HL-60 (cell line): ENCODE data around the gene PDE6C.
A peak's percentile ranks its signal among the peaks of the same experiment; 100 is the strongest.

Experiments used
- DNase-seq, 2 experiments: peaks; one replicate each; pipeline ENCODE4 v3.0.0-alpha.2; 2010 to 2020; ENCODE audit warnings: low read depth in 1 of 2, low spot score in 1 of 2
- H3K27ac ChIP-seq: fragments of 250-450 bp; sonication (Bioruptor Pico); replicated peaks from 2 replicates; pipeline ENCODE4 v1.5.1; 2020; ENCODE audit warnings: mild to moderate bottlenecking, moderate library complexity
- H3K27me3 ChIP-seq: fragments of 250-450 bp; sonication (Bioruptor Pico); 2 replicates; pipeline ENCODE4 v1.5.1; 2021; ENCODE audit warnings: mild to moderate bottlenecking, moderate library complexity; ENCODE audit not compliant: insufficient read depth, poor library complexity, severe bottlenecking
- H3K4me3 ChIP-seq: replicated peaks from 2 replicates; pipeline ENCODE4 v1.5.1; 2011; ENCODE audit warnings: mild to moderate bottlenecking, control low read depth, low read length; ENCODE audit not compliant: insufficient read depth
- GABPA ChIP-seq: IDR thresholded peaks from 2 replicates; pipeline ENCODE4 v1.6.1; 2012; ENCODE audit warnings: low read depth
- POLR2AphosphoS5 ChIP-seq: IDR thresholded peaks from 2 replicates; pipeline ENCODE4 v1.6.1; 2012; ENCODE audit warnings: low read depth
- SPI1 ChIP-seq: IDR thresholded peaks from 2 replicates; pipeline ENCODE4 v1.6.1; 2012; ENCODE audit warnings: low read depth, mild to moderate bottlenecking, borderline replicate concordance
- long read RNA-seq: library from polyadenylated mRNA; unstranded; transcript quantifications from one replicate; pipeline ENCODE4 v2.0.0, GENCODE V29; 2020
- TF ChIP-seq, protein P1 (sequence below): IDR thresholded peaks from one replicate; pipeline ENCODE4 v1.5.1; 2011; ENCODE audit warnings: low read length, control low read depth, inconsistent platforms; ENCODE audit not compliant: insufficient read depth
- TF ChIP-seq, protein P2 (sequence below): IDR thresholded peaks from 2 replicates; pipeline ENCODE4 v1.6.1; 2012; ENCODE audit warnings: low read depth; ENCODE audit not compliant: insufficient replicate concordance

PDE6C gene
- long read RNA-seq, result 0 reads

DNA sequence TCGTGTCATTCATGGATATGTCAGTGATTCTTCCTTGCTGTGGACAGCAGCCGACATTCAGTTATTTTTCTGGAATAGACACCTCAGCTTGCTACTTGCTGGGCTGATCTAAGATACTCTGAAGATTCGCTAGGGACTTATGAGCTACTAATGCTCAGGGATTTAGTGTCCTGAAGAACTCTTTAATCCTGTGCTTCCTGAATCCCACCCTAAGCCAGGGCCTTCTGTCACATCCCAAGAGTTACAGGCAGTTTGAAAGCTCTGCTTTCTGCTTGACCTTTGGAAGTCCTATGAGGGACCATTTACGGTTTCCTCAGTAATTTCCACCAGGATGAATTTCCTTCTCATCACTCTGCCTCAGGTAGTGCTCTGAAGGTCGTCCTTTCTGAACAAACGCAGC lies at the start of gene PDE6C:
Gene PDE6C (plus strand): TSS at position 227 of the 400 bp plus-strand sequence. CDS start 189 bp downstream, outside the sequence.
- TF ChIP-seq, protein P1, sequence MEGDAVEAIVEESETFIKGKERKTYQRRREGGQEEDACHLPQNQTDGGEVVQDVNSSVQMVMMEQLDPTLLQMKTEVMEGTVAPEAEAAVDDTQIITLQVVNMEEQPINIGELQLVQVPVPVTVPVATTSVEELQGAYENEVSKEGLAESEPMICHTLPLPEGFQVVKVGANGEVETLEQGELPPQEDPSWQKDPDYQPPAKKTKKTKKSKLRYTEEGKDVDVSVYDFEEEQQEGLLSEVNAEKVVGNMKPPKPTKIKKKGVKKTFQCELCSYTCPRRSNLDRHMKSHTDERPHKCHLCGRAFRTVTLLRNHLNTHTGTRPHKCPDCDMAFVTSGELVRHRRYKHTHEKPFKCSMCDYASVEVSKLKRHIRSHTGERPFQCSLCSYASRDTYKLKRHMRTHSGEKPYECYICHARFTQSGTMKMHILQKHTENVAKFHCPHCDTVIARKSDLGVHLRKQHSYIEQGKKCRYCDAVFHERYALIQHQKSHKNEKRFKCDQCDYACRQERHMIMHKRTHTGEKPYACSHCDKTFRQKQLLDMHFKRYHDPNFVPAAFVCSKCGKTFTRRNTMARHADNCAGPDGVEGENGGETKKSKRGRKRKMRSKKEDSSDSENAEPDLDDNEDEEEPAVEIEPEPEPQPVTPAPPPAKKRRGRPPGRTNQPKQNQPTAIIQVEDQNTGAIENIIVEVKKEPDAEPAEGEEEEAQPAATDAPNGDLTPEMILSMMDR, result no peak
- TF ChIP-seq, protein P2, sequence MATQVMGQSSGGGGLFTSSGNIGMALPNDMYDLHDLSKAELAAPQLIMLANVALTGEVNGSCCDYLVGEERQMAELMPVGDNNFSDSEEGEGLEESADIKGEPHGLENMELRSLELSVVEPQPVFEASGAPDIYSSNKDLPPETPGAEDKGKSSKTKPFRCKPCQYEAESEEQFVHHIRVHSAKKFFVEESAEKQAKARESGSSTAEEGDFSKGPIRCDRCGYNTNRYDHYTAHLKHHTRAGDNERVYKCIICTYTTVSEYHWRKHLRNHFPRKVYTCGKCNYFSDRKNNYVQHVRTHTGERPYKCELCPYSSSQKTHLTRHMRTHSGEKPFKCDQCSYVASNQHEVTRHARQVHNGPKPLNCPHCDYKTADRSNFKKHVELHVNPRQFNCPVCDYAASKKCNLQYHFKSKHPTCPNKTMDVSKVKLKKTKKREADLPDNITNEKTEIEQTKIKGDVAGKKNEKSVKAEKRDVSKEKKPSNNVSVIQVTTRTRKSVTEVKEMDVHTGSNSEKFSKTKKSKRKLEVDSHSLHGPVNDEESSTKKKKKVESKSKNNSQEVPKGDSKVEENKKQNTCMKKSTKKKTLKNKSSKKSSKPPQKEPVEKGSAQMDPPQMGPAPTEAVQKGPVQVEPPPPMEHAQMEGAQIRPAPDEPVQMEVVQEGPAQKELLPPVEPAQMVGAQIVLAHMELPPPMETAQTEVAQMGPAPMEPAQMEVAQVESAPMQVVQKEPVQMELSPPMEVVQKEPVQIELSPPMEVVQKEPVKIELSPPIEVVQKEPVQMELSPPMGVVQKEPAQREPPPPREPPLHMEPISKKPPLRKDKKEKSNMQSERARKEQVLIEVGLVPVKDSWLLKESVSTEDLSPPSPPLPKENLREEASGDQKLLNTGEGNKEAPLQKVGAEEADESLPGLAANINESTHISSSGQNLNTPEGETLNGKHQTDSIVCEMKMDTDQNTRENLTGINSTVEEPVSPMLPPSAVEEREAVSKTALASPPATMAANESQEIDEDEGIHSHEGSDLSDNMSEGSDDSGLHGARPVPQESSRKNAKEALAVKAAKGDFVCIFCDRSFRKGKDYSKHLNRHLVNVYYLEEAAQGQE, result no peak
- no peak for TF ChIP-seq SPI1
- no peak for TF ChIP-seq POLR2AphosphoS5
- no peak for TF ChIP-seq GABPA
- H3K4me3 ChIP-seq, result no peak within 1 kb of the TSS
- no peak for DNase-seq
- H3K27me3 ChIP-seq, result no peaks in the 10 kb centered on the region
- H3K27ac ChIP-seq, result no peak within 1 kb of the TSS

DNA sequence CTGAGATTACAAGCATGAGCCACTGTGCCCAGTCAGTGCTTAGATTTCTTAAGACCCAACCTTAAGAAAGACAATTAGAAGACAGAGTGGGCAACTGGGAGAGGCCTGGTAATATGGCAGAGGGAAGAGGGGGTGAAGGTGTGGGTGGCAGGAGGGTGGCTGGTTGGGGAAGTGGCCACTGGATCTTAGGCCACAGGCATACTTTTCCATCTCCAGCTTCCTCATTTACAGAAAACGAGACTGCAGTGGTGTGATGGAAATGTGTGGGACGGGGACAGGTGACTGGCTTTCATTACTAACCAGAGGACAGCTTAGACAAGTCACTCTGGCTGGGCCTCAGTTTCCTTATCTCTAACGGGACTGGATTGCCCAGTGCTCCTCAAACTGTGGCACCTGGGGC lies 46.9 kb upstream of the PDE6C start:
- Histone ChIP-seq H3K27me3 (no peaks in the 10 kb centered on the region), H3K27ac (peak overlapping the region; percentile 19; the same call in 1 of the 2 replicates), H3K4me3 (no peak overlapping the region)
- peak; percentile 48 to 62 for DNase-seq
- TF ChIP-seq, protein P2, result no peak
- TF ChIP-seq SPI1 (peak; percentile 87), GABPA (no peak), POLR2AphosphoS5 (peak; percentile 45)

DNA sequence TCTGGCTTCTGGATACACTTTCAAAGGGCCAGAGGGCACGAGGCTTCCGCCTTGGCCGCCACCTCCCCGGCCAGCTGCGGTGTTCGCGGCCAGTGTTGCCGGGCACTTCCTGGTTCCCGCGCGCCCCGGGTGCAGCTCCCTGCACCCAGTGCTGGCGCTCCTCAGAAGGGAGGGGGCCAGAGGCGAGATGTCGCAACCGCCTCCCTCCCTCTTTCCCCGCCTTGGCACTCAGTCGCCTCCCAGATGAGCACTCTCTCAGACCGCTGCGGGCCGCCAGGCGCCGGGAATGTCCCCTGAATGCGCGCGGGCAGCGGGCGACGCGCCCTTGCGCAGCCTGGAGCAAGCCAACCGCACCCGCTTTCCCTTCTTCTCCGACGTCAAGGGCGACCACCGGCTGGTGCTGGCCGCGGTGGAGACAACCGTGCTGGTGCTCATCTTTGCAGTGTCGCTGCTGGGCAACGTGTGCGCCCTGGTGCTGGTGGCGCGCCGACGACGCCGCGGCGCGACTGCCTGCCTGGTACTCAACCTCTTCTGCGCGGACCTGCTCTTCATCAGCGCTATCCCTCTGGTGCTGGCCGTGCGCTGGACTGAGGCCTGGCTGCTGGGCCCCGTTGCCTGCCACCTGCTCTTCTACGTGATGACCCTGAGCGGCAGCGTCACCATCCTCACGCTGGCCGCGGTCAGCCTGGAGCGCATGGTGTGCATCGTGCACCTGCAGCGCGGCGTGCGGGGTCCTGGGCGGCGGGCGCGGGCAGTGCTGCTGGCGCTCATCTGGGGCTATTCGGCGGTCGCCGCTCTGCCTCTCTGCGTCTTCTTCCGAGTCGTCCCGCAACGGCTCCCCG lies 45.7 kb upstream of the PDE6C start, which contains the start of gene FFAR4:
Gene FFAR4 (plus strand): TSS at position 231 of the 842 bp plus-strand sequence. CDS start 56 bp downstream, at position 287.
- H3K27me3 ChIP-seq, result no peaks in the 10 kb centered on the region
- DNase-seq, result peak; percentile 80 to 83
- TF ChIP-seq POLR2AphosphoS5 (peak; percentile 51; the same call in 1 of the 2 replicates), GABPA (peak; percentile 36; the same call in 1 of the 2 replicates), SPI1 (peak; percentile 39; the same call in 1 of the 2 replicates)
- TF ChIP-seq, protein P2, result no peak
- TF ChIP-seq, protein P1, result no peak
- peak within 1 kb of the TSS; percentile 20 for H3K27ac ChIP-seq
- H3K4me3 ChIP-seq, result peak within 1 kb of the TSS; percentile 51
